Thyroid gland (tissue), 4 donors: ENCODE measurements around the gene POLR3A. TPM values are rescaled to one million over a fixed set of nuclear protein-coding genes. Genes with fewer than 3 reads are reported as not detected.

Source experiments
- DNase-seq, 2 donors: peaks; one replicate each; pipeline ENCODE4 v3.0.0-alpha.2; 2019
- H3K27ac ChIP-seq, 3 donors: fragments of 200-600 bp; sonication (generic); 1 replicate in 2 of 3; 2 replicates in 1 of 3; pipeline ENCODE4 v1.5.1; 2016 to 2019; ENCODE audit warnings: mild to moderate bottlenecking in 1 of 3, moderate library complexity in 1 of 3
- H3K27me3 ChIP-seq: fragments of 200-600 bp; sonication (generic); one replicate; pipeline ENCODE4 v1.5.1; 2019
- H3K36me3 ChIP-seq, 2 donors: fragments of 200-600 bp; sonication (generic); one replicate each; pipeline ENCODE4 v1.5.1; 2016 to 2019
- H3K4me1 ChIP-seq, 2 donors: fragments of 200-600 bp; sonication (generic); one replicate each; pipeline ENCODE4 v1.5.1; 2017 to 2019
- H3K4me3 ChIP-seq, 3 donors: fragments of 200-600 bp; sonication (generic); replicated peaks in 1 of 3; 1 replicate in 2 of 3; 2 replicates in 1 of 3; pipeline ENCODE4 v1.5.1; 2016; ENCODE audit warnings: mild to moderate bottlenecking in 1 of 3
- H3K9me3 ChIP-seq: fragments of 200-600 bp; sonication (generic); one replicate; pipeline ENCODE4 v1.5.1; 2017
- POLR2A ChIP-seq, 2 donors: fragments of 450-650 bp; IDR thresholded peaks; one replicate each; pipeline ENCODE4 v1.6.1; 2017; ENCODE audit warnings: antibody characterized with exemption in 2 of 2, mild to moderate bottlenecking in 2 of 2, moderate library complexity in 1 of 2
- WGBS, 2 donors: methylation state at CpG; one replicate each; pipeline ENCODE4 v1.1.5; 2017; 5-methylcytosine and 5-hydroxymethylcytosine counted together
- intact Hi-C: fragments of 100-400 bp; cut with DNase I; formaldehyde crosslinking; loops from one replicate; pipeline ENCODE4 v1.15.1; 2023
- total RNA-seq, 4 donors: library from RNA; depleted of rRNA; stranded (reverse); fragments of >200 nt; gene quantifications; one replicate each; pipeline ENCODE4 v1.2.3, GENCODE V29; 2016
- TF ChIP-seq, protein P1 (sequence below), 6 experiments: fragments of 200-600 bp in 3 of 6; fragments of 450-650 bp in 3 of 6; sonication (generic) in 3 of 6; IDR thresholded peaks; one replicate each; pipeline ENCODE4 v1.5.1; 2016 to 2019; ENCODE audit warnings: antibody characterized with exemption in 6 of 6, mild to moderate bottlenecking in 2 of 6, inconsistent platforms in 1 of 6, moderate library complexity in 1 of 6

POLR3A gene
- total RNA-seq, 4 donors from 2014 or later: 14.5 to 21.5 (median 16.6) TPM

DNA sequence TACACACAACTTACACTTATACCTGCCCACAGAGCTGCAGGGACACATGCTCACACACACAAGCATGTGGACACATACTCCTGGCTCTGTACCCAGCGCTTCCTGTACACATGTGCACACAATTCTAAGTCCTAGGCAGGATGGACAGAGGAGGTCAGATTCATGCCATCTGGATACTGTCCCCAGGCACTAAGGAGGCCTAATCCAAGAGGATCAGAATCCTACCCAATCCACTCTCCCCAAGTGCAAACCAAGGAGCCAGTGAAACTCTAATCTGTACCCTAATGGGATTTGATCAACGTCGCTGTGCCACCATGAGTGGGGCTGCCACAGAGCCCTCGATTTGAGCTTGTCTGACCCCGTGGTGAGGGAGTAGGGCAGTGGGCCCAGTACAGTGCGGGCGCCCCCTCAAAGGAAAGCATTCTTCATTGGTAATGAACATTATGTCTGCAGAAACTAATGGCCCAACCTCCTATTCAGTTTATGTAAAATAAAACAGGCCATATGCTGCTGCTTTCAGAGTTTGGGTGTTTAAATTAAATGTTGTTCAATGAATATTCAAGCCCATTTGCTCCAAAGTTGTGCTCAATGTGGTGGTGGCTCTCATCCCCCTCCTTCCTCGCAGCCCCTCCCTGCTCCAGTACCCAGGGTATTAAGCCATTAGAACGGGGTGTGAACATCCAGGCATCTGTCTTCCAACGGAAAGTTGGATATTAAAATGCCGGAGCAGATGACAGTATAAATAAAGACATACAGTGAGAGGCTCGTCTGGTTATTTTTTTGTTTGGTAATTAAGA lies 30.8 kb upstream of the POLR3A start:
- 93 to 94% methylated on average over 12 of the region's 12 CpGs for WGBS, 2 donors
- peaks cover 0 to 4% of the 10 kb centered on the region in 2 donors for H3K4me1 ChIP-seq
- H3K4me3 ChIP-seq: no peak overlapping the region
- intact Hi-C loops: no loop called here
- no peak overlapping the region for H3K27ac ChIP-seq
- no peak for DNase-seq
- H3K9me3 ChIP-seq: no peaks in the 10 kb centered on the region
- H3K36me3 ChIP-seq: no peaks in the 10 kb centered on the region
- TF ChIP-seq POLR2A (IDR thresholded peaks at IDR 0.05): no peak
- TF ChIP-seq, protein P1, sequence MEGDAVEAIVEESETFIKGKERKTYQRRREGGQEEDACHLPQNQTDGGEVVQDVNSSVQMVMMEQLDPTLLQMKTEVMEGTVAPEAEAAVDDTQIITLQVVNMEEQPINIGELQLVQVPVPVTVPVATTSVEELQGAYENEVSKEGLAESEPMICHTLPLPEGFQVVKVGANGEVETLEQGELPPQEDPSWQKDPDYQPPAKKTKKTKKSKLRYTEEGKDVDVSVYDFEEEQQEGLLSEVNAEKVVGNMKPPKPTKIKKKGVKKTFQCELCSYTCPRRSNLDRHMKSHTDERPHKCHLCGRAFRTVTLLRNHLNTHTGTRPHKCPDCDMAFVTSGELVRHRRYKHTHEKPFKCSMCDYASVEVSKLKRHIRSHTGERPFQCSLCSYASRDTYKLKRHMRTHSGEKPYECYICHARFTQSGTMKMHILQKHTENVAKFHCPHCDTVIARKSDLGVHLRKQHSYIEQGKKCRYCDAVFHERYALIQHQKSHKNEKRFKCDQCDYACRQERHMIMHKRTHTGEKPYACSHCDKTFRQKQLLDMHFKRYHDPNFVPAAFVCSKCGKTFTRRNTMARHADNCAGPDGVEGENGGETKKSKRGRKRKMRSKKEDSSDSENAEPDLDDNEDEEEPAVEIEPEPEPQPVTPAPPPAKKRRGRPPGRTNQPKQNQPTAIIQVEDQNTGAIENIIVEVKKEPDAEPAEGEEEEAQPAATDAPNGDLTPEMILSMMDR (IDR thresholded peaks at IDR 0.05): no peak
- H3K27me3 ChIP-seq: no peaks in the 10 kb centered on the region

DNA sequence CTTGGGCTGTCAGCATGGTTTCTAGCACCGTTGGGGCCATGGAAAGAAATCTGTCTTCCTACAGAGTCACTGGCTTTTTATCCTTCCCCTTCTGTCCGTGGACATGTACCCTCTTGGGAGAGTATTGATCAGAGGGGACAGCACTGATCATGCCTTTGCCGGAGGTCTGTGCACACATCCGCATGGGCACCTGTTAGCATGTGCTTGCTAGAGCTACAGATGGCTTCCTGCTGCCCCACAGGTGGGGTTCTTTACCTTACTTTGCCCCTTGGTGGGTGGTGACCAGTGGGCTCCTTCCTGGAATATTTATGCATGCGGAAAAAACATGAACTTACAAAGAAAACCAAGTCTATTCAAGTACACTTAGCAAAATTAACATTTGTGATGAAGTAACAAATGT lies 29.2 kb upstream of the POLR3A start:
- DNase-seq: no peak
- no peak overlapping the region for H3K4me3 ChIP-seq
- H3K4me1 ChIP-seq: peaks cover 0 to 4% of the 10 kb centered on the region in 2 donors
- H3K36me3 ChIP-seq: no peaks in the 10 kb centered on the region
- H3K9me3 ChIP-seq: no peaks in the 10 kb centered on the region
- no peak for TF ChIP-seq POLR2A (IDR thresholded peaks at IDR 0.05)
- TF ChIP-seq, protein P1 (IDR thresholded peaks at IDR 0.05): no peak
- WGBS, 2 donors: 74 to 76% methylated on average over 4 to 5 of the region's 5 CpGs
- H3K27ac ChIP-seq: no peak overlapping the region
- H3K27me3 ChIP-seq: no peaks in the 10 kb centered on the region
- intact Hi-C loops: no loop called here

- Histone ChIP-seq H3K4me3 (no peak overlapping the region), H3K4me1 (peaks cover 7 to 12% of the 10 kb centered on the region in 2 donors), H3K9me3 (no peaks in the 10 kb centered on the region), H3K27ac (no peak overlapping the region), H3K36me3 (no peaks in the 10 kb centered on the region), H3K27me3 (no peaks in the 10 kb centered on the region)
- intact Hi-C loops: no loop called here
- TF ChIP-seq, protein P1 (IDR thresholded peaks at IDR 0.05): no peak
- no peak for TF ChIP-seq POLR2A (IDR thresholded peaks at IDR 0.05)
- 69 to 76% methylated on average over 7 of the region's 7 CpGs for WGBS, 2 donors
- no peak for DNase-seq
Measured at GRCh38 chr10:78053211-78053868, 24.0 kb upstream of the POLR3A start.

DNA sequence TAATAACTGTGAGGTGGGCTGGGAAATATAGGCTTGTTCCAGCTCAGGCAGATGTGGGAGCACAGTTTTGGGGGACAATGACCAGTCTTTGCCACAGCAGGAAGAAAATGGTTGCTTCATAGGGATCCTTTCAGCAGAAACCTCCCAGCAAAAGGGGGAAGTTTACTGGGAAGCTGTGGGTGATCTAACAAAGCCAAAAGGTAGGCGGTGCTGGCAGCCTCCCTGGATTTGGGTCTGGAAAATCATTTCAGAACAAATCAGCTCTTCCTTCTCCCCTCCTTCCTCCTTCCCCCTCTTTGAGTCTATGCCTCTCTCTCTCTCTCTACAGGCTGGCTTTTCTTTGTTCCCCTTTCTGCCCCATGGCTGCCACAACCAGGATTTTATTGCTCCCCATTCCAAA lies 20.5 kb upstream of the POLR3A start:
- Histone ChIP-seq H3K27ac (peak overlapping the region in 1 of 3 donors; percentile 32), H3K27me3 (no peaks in the 10 kb centered on the region), H3K36me3 (no peaks in the 10 kb centered on the region), H3K9me3 (no peaks in the 10 kb centered on the region), H3K4me1 (peaks cover 24 to 37% of the 10 kb centered on the region in 2 donors), H3K4me3 (no peak overlapping the region)
- intact Hi-C loops: loop anchor here (5.0 kb wide), 1 partner anchor 1147 kb away; no protein-coding TSS in a partner anchor
- no peak for TF ChIP-seq POLR2A (IDR thresholded peaks at IDR 0.05)
- TF ChIP-seq, protein P1 (IDR thresholded peaks at IDR 0.05): no peak
- no peak for DNase-seq
- WGBS, 2 donors: 90 to 91% methylated on average over 1 of the region's 1 CpG
